Measurements from ENCODE around the gene BLOC1S5.

The BLOC1S5 gene, protein sequence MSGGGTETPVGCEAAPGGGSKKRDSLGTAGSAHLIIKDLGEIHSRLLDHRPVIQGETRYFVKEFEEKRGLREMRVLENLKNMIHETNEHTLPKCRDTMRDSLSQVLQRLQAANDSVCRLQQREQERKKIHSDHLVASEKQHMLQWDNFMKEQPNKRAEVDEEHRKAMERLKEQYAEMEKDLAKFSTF

DNA sequence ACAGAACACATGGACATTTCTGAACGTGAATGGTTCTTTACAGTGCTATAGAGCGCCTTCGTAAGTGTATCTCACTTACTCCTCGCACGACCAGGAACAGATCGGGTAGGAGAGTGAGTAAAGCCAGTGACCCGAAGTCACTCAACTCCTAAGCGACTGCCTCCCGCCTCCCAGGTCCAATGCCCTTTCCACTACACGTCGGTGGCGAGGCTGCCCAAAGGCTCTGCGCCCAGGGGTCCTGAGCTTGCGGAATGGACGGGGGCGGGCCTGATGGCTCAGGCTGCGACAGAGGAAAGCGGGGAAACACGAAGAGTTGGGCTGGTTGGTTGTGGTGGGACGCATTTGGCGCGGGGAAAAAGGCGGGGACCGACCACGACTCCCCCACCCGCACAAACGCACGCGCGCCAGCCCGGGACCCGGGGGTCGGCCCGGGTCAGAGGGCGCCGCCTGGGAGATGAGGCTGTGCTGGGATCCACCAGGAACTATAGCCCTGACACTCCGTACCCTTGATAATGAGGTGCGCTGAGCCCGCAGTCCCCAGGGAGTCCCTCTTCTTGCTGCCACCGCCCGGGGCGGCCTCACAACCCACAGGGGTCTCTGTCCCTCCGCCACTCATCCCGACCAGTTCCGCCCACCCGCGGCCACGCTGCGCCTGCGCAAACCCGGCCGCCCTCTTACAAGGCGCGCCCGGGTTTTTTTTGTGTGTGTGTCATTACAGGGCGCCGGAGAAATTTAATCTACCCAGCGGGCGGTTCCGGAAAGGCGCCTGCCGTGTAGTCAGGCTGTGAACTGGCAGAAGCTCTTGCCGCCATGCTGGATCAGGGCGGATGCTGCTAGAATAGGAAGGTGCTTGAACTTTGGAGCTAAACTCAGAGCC lies at the start of gene BLOC1S5:
BLOC1S5 (minus strand) TSS at position 629 of the 877 bp plus-strand sequence; CDS start at position 616, 13 bp downstream.
- DNase-seq: peak; percentile 99

DNA sequence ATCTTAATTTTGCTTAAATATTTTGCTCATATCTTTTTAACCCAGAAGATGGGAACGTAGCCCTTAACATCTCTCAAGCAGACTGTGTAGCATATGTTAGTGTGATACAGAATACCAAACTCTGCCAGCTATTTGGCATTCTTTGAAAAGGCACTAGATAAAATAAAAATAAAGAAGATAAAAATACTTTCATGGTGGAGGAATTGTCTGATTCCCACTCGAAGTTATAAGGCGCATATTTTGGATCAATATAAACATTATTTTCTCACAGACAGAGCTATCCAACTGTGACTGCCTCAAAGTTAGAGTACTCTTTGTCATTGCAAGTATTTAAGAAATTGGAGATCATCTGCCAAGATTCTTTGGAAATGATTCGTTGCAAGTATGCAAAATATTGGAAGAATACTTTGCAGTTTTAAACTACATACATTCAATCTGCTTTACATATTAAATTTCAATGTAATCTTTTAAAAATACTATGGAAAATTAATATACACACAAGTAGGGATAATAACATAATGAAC lies 49.0 kb upstream of the BLOC1S5 start:
- DNase-seq: no peak

DNA sequence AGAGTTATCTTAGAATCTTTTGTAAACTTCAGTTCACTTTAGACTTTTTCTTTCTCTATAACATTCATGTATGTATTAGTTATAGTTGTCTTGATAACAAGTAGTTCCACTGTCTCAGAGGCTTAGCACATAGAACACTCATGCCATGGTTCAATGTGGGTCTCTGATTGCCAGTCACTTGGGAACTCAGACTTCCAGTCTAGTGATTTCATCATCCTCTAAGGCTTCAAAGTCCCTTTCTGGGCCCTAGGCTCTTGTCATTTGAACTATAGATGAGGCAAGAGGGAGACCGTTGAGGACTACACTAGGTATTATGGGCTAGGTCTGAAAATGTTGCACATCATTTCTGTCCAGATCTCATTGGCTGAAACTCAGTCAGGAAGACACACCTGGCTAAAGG lies 46.5 kb upstream of the BLOC1S5 start:
- DNase-seq: no peak

DNA sequence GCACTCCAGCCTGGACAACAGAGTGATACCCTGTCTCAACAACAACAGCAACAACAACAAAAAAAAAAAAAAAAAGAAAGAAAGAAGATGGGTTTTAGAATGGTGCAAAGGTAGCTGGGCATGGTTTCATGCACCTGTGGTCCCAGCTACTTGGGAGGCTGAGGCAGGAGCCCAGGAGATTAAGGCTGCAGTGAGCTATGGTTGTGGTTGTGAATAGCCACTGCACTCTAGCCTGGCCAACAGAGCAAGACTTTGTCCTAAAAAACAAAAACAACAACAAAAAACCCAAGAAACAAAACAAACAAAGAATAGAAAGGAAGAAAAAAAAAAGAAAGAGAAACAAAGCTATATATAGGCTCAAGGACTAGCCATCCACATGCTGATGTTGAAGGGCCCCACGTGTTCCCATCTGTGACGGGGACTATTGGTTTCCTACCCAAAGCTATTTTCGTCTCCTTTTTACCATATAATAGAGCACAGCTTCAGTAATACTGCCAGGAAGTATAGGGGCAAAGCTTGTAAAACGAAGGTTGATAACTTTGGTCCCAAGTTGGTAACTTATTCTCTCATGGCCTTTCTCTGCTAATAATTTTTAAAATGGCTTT lies 46.0 kb upstream of the BLOC1S5 start:
- no peak for DNase-seq

DNA sequence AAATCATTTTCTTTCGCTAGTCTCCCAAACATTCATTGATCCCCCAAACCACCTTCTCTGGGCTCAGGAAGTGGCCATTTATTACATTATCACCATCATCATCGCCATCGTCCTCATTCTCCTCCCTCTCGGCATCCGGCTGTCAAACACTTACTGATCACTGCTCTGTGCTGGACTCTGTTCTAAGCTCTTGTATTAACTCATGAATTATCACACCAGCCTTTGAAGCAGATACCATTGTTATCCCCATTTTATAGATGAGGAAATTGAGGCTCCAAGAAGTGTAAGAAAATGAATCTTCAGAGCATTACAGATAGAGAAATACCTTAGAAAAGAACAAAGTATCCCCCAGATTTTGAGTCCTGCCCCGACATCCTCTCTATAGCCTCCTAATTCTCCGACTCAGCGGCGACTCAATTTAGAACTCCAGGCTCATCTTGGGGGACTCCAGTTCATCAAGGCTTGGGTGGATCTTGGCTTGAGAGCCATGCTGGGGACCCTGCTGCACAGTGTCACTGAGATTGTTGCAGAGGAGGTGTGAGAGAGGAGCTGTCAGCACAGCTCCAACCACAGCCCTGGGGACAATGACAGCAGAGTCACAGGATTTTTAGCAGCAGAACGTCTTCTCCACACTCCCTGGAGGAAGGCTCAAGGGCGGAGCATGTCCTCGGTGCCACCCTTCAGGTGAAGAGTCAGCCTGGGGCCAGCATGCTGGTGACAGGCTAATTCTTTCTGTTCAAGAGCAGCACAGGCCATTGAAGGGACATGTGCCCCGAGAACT lies 44.8 kb upstream of the BLOC1S5 start:
- DNase-seq: no peak

DNA sequence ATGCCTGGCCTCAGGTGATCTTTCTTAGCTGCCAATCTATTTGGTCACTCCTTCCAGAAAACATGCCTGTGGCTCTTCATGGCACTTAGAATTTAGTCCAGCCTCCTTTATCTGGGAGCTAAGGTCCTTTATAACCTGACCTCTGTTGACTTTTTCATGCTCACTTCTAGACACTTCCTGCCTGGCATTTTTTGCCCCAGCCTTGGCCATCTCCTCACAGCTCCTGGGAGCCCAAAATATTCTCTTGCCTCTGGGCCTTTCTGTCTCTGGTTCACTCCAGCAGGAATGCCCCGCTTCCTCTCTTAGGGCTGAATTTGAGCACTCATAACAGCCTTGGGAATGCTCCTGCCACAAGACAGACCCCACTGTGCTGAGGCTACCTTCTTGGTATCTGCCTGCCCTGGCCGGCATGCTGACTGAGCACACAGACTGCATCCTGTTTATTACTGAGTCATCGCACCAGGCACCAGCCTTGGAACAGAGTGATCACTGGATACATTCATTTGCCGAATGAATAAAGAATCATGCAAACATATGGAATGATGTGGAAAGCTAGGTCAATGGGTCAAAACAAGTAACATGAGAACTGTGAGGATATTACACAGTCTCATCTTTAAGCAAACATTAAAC lies 44.0 kb upstream of the BLOC1S5 start:
- no peak for DNase-seq

DNA sequence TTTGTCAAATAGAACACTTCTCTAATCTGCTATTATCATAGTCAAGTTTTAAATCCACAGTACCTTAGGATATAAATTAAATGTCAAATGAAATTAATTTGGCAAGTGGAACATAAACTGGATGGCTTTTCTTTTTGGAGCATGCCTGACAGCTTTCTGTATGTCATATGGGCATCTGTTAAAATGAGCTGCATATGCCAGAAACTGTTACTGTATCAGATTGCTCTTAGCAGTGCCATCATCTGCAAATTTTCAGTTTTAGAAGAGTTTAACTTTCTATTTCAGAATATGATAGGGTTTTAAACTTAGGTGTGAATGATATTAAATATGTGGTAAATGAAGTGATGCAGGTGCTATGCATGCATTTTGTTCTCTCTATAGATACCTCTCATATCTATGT lies 41.6 kb upstream of the BLOC1S5 start:
- DNase-seq: no peak

DNA sequence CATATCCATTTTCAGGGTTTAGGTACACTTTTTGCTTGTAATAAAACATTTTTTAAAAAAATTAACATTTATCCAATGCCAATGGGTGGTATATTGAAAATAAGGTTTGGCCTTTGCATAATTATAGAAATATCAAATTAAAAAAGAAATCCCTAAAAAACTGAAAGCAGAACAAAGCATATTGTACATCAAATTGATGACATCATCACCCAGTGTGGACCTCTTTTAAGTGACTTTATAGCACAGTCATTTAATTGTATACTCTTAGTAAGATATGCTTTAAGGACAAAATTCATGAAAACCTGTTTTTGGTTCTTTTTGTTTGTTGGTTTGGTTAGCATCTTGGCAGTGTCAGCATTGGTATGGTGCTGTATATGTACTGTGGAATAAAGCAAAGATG lies 39.5 kb upstream of the BLOC1S5 start:
- no peak for DNase-seq

DNA sequence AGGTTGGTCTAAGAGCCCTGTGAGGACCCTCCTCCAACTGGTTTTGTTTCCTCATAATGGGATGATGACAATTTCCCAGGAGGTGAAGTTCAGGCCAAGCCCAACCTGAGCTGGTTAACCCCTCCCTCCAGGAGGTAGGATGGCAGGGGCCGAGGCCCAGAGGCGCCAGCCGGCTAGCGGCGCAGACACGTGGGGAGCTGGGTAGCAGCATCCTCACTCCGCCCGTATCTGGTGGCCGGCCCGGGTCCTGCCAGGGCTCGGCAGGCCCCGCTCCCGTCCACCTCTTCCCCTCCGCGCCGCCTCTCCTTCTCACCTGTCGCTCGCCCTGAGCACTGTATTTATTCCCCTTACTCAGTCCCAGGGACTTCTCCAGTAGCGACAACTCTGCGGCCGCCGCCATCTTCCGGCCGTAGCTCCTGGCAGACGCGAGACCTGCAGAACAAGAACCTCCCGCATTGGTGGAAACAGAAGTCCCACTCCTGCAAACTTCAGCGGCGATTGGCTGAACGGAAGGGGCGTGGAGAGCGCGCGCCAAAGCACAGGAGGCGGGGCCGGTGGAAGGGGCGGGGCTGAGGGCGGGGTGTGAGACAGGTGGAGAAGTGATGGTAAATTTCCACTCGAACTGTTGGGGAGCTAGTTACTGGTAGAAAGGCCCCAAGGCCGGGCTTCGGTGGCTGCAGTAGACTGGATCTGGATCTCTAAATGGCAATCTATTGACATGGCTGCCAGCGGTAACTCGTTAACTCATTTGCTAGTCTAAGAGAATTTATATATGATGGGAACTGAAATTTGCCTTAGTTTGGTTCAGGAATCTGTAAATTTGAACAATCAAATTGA lies 38.2 kb upstream of the BLOC1S5 start, which contains the start of gene EEF1E1:
EEF1E1 (minus strand) TSS at position 427 of the 837 bp plus-strand sequence; CDS start at position 400, 27 bp downstream.
- DNase-seq: peak; percentile 94

DNA sequence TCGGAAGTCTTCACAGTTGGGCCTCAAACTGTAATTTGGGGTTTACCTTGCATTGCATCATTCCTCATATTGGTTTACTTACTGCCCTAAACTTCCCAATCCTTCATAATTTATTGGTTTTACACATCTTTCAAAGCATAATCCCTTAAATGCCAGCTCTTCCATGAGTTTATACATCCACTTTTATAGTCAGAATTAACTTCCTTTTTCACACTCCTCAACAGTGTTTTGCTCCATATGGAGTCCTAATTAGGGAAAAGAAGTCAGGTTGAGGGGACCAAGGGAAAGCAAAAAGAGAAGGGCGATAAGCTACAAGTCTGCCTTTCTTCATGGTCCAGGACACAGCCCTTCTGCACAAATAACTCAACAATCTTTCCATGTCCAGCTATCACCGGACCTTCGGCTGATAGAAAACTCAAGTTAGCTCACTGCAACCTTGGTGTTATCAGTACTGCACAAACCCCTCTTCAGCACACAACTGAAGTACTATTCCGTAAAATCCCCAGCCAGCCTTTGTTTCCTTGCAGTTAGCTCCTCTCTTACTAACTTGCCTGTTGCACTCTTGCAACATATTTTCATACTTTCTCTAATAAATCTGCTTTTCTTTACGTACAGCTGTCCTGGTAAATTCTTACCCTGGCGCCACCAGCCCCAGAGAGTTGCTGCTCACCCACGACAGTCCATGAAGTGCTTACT lies 36.1 kb upstream of the BLOC1S5 start:
- DNase-seq: no peak

DNA sequence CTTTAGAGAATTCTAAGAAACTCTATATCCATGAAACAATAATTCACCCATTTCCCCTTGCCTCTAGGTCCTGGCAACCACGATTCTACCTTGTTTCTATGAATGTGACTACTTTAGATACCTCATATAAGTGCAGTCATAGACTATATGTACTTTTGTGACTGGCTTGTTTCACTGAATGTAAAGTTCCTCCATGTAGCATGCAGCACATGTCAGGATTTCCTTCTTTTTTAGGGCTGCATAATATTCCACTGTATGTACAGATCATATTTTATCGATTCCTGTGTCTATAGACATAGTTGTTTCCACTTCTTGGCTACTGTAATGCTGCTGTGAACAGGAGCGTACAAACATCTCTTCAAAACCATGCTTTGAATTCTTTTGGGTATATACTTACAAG lies 26.5 kb upstream of the BLOC1S5 start:
- DNase-seq: no peak

DNA sequence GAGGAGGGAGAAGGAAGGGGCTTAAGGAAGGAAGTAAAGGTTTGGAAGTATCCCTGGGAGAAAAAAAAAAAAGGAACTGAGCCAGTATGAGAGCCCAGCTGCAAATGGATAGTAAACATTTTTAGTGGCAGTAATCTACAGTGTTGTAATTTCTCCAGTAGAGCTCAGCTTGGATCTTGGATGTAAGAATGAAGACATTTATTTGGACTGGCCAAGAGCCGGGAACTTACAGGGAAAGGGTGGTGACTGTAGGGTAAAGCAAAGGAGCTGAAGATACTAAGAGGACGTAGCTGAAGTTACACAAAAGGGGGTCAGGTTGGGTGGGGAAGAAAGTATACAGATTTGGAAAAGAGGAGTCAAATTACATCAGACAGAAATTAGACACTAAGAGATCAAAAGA lies 24.7 kb upstream of the BLOC1S5 start:
- no peak for DNase-seq

DNA sequence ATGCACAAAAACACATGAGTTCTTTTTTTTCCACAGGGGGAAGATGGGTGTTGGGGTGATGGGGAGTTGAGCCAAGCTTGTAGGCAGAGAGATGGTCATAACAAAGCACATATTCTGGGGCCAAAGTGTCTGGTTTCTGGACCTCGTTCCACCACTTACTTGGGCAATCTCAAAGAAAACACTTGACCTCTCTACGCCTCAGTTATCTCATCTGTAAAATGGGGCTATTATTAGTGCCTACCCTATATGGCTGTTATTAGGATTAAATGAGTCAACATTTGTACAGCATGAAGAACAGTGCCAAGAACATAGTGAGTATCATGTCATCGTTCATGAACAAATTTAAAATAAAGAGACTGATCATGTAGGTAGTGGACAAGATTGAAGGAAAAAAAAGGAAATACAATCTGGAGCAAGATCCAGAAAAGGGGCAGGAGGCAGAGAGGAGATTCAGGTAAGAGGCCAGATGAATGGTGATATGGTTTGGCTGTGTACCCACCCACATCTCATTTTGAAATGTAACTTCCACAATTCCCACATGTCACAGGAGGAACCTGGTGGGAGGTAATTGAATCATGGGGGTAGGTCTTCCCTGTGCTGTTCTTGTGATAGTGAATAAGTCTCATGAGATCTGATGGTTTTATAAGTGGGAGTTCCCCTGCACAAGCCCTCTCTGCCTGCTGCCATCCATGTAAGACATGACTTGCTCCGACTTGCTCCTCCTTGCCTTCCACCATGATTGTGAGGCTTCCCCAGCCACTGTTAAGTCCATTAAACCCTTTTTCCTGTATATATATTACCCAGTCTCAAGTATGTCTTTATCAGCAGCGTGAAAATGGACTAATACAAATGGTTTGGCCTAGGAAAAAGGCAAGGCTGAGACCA lies 23.9 kb upstream of the BLOC1S5 start:
- peak; percentile 64 for DNase-seq

DNA sequence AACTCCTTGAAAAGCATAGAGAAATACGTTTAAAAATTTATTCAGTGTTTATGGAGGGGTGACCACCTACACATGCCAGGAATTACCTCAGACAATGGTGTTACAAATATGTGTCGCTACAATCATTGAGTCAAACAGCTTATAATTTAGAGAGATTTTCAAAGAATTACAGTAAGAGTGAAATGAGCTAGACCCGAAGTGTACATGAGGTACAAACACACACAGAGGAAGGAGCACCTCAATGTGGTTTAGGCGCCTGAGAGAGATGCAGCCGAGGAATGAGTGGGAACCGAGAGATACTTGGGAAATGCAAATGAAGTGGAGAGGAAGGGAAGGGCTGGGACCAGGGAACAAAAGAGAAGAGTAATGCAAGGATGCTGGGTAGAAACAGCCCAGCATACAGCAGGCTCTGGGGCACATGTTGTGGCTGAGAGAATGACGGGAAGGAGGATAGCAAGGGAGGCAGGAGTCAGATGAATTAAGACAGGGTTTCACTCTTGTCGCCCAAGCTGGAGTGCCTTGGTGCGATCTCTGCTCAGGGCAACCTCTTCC lies 22.6 kb upstream of the BLOC1S5 start:
- no peak for DNase-seq

DNA sequence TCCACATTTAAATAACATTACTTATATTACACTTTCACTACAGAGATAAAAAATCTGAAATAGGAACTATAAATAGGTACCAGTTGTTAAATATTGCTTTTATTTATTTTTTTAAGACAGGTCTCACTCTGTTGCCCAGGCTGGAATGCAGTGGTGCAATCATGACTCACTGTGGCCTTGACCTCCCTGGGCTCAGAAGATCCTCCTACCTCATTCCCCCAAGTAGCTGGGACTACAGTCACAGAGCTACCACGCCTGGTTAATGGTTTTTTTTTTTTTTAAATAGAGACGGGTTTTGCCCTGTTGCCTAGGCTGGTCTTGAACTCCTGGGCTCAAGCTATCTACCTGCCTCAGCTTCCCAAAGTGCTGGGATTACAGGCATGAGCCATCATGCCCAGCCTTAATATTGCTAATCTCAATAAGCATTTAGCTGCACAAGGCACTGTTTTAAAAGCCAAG lies 20.9 kb upstream of the BLOC1S5 start:
- peak; percentile 85 for DNase-seq

DNA sequence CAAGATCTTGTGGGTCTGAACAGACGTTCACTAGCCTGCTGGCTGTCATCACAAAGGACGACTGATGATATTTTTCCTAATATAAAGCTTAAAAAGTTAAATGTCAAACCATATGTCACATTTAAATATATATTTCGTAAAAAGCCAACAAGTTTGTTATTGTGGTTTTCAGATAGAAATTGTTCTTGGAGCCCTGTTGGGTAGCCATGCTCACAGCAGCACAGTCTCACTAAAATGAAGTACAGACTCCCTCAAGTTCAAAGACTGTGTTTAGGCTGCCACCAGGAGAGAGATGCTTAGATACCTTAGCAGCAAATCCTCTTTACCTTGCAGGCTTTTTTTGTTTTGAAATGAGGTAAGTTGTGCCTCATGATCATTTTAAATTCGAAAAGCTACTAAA lies 20.4 kb upstream of the BLOC1S5 start:
- no peak for DNase-seq

DNA sequence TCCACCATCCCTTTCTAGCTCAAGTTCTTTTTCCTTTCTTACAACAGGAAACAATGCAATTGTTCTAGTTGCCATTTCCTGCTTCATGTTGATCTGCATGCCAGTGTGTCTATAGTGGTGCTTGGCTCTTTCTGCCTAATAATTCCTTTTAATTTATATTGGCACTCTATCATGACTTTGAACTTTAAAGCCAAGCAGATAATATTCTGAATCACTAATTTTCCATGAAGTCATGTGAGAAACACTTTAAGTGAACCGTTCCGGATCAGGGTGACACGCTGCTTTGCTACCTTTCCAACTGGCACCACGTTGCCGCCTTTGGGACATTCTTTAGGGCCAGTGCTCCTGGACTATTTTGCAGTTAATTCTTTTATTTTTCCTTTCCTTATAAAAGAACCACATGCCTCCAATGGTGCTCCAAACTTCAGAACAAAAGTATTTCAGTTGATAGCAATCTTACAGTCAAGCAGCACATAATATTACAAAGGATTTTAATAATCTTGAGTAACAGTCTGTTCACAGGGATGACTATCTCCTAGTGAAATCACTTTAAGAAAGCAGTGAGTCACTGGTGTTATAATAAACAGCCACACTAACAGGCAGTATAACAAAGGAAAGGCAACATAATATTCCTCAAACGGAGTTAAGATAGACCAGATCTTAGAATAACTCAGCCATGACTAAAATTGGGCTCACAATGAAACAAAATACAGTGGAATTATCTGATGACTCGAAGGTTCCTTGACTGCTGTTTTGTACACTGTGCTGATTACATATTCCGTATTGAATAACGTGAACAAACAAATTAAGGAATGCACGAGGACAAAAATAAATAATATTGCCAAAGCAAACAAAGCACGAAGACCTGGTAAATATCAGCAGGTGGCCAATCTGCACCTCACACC lies 19.0 kb upstream of the BLOC1S5 start:
- peak; percentile 85 for DNase-seq

DNA sequence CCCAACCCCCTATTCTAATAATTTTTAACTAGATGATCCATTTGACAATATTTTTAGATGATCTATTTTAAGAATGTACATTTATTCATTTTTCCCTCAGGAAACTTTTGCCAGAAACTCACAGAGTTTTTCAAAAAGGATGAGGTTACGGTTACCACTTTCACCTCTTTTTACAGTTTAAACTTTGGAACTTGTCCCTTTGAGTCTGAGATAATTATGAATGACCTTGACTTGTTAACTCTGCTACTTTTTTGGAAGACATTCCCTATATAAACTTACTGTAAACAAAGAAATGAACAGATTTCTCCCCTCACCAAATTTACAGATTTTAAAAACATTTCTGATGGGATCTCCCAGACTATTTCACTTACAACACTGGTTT lies 18.4 kb upstream of the BLOC1S5 start:
- DNase-seq: no peak
